GM12878 (cell line): ENCODE results near the gene MYLK4. TPM values are rescaled to one million over a fixed set of nuclear protein-coding genes. Genes with fewer than 3 reads are reported as not detected.

Source experiments
- ATAC-seq: fragments of 200-7000 bp; cut with Tn5 transposase; 3 replicates; pipeline ENCODE4 v1.9.1; 2020; ENCODE audit warnings: mild to moderate bottlenecking, moderate library complexity
- BruUV-seq: library from RNA; stranded (reverse); fragments of 400-500 nt; replicated peaks from 2 replicates; lab custom pipeline; 2021; lab: Mats Ljungman, UMichigan
- CTCF ChIA-PET: fragments of 300-600 bp; sonication (Branson Sonifier 250); formaldehyde crosslinking; extraction: SDS; loops from one replicate; lab custom pipeline; 2021; ENCODE audit warnings: inconsistent platforms; lab: Yijun Ruan, JAX
- POLR2A ChIA-PET: fragments of 350-600 bp; formaldehyde crosslinking; extraction: SDS; loops from one replicate; lab custom pipeline; 2021; ENCODE audit warnings: inconsistent platforms; lab: Charles Lee
- RAD21 ChIA-PET: fragments of 300-600 bp; sonication (Branson Sonifier 250); formaldehyde crosslinking; loops from one replicate; lab custom pipeline; 2023; ENCODE audit warnings: antibody characterized with exemption; ENCODE audit not compliant: unreplicated experiment; lab: Charles Lee
- SMC1A ChIA-PET: fragments of 300-600 bp; sonication (Branson Sonifier 250); formaldehyde crosslinking; loops from one replicate; lab custom pipeline; 2023; ENCODE audit not compliant: unreplicated experiment, uncharacterized antibody; lab: Charles Lee
- DNase-seq: peaks from one replicate; pipeline ENCODE4 v3.0.0-alpha.2; 2011; ENCODE audit warnings: low read depth, low spot score
- FAIRE-seq: peaks from 3 replicates; lab custom pipeline; 2011; peaks lifted over from hg19 to GRCh38; lab: Jason Lieb, UNC
- H2AFZ ChIP-seq: 2 replicates; pipeline ENCODE4 v1.6.0; 2011; ENCODE audit warnings: low read depth, low read length, control low read depth; ENCODE audit not compliant: control insufficient read depth
- H3K27ac ChIP-seq: 2 replicates; pipeline ENCODE4 v1.5.1; 2011; ENCODE audit warnings: control low read depth; ENCODE audit not compliant: control insufficient read depth, insufficient read depth
- H3K27me3 ChIP-seq, 2 experiments: replicated peaks in 1 of 2; 2 replicates each; pipeline versions ENCODE4 v1.6.0 to v1.6.1; 2011; ENCODE audit warnings: low read length in 1 of 2; ENCODE audit not compliant: control insufficient read depth in 2 of 2, insufficient read depth in 2 of 2
- H3K36me3 ChIP-seq, 2 experiments: 2 replicates each; pipeline ENCODE4 v1.5.1; 2011; ENCODE audit warnings: low read length in 1 of 2; ENCODE audit not compliant: control insufficient read depth in 2 of 2, insufficient read depth in 2 of 2
- H3K4me1 ChIP-seq: 2 replicates; pipeline ENCODE4 v1.6.1; 2011; ENCODE audit warnings: mild to moderate bottlenecking, low read length, moderate library complexity, mixed read lengths; ENCODE audit not compliant: control insufficient read depth, insufficient read depth
- H3K4me2 ChIP-seq: 2 replicates; pipeline ENCODE4 v1.6.0; 2011; ENCODE audit warnings: control low read depth; ENCODE audit not compliant: control insufficient read depth, insufficient read depth
- H3K4me3 ChIP-seq: fragments of 200-600 bp; sonication (generic); 2 replicates; pipeline ENCODE4 v1.5.1; 2016
- H3K79me2 ChIP-seq: 2 replicates; pipeline ENCODE4 v1.6.0; 2011; ENCODE audit warnings: low read length; ENCODE audit not compliant: control insufficient read depth, insufficient read depth
- H3K9ac ChIP-seq: 2 replicates; pipeline ENCODE4 v1.8.0; 2011; ENCODE audit warnings: low read length, control low read depth, mixed read lengths; ENCODE audit not compliant: control insufficient read depth, insufficient read depth
- H3K9me3 ChIP-seq: replicated peaks from 3 replicates; pipeline ENCODE4 v1.5.1; 2011; ENCODE audit warnings: mild to moderate bottlenecking, low read length; ENCODE audit not compliant: control insufficient read depth, insufficient read depth
- H4K20me1 ChIP-seq: 2 replicates; pipeline ENCODE4 v1.6.0; 2011; ENCODE audit not compliant: control insufficient read depth, insufficient read depth
- CBFB ChIP-seq: IDR thresholded peaks from 2 replicates; pipeline ENCODE4 v1.6.1; 2016; ENCODE audit warnings: antibody characterized with exemption, low read depth
- CBX3 ChIP-seq: fragments of 200-600 bp; sonication (generic); IDR thresholded peaks from 2 replicates; pipeline ENCODE4 v1.6.1; 2016; ENCODE audit warnings: low read depth, borderline replicate concordance
- CBX5 ChIP-seq: sonication (generic); IDR thresholded peaks from 2 replicates; pipeline ENCODE4 v1.6.1; 2016; ENCODE audit warnings: low read depth, moderate library complexity, mild to moderate bottlenecking, inconsistent platforms
- CEBPB ChIP-seq, 2 experiments: fragments of 150-350 bp in 1 of 2; IDR thresholded peaks; 2 replicates each; pipeline ENCODE4 v1.6.1; 2012 to 2014; ENCODE audit warnings: low read depth in 2 of 2, low read length in 2 of 2, borderline replicate concordance in 1 of 2, inconsistent platforms in 1 of 2
- HDAC2 ChIP-seq: fragments of 200-600 bp; sonication (generic); IDR thresholded peaks from 2 replicates; pipeline ENCODE4 v1.6.1; 2017
- IKZF1 ChIP-seq: fragments of 450-650 bp; conservative IDR thresholded peaks from 2 replicates; pipeline ENCODE4 v1.6.1; 2017; ENCODE audit warnings: antibody characterized with exemption, mild to moderate bottlenecking
- IKZF2 ChIP-seq, 2 experiments: fragments of 450-650 bp; IDR thresholded peaks; 2 replicates each; pipeline ENCODE4 v1.6.1; 2017; ENCODE audit warnings: mild to moderate bottlenecking in 2 of 2, moderate library complexity in 2 of 2
- JUND ChIP-seq: IDR thresholded peaks from 2 replicates; pipeline ENCODE4 v1.6.1; 2012; ENCODE audit warnings: low read depth, mild to moderate bottlenecking, low read length, improper control_type of control experiment, moderate library complexity
- NFYA ChIP-seq: IDR thresholded peaks from 2 replicates; pipeline ENCODE4 v1.6.1; 2011; ENCODE audit warnings: low read depth, mild to moderate bottlenecking, low read length, improper control_type of control experiment, borderline replicate concordance
- NR2C1 ChIP-seq: fragments of 450-650 bp; IDR thresholded peaks from 2 replicates; pipeline ENCODE4 v1.6.1; 2017; ENCODE audit warnings: antibody characterized with exemption, mild to moderate bottlenecking, moderate library complexity
- PAX5 ChIP-seq: IDR thresholded peaks from 2 replicates; pipeline ENCODE4 v1.6.1; 2011; ENCODE audit warnings: low read depth, low read length, borderline replicate concordance
- POLR2A ChIP-seq: IDR thresholded peaks from 2 replicates; pipeline ENCODE4 v1.6.1; 2011; ENCODE audit warnings: low read depth, mild to moderate bottlenecking, low read length
- SMAD1 ChIP-seq: fragments of 450-650 bp; IDR thresholded peaks from 2 replicates; pipeline ENCODE4 v1.6.1; 2018; ENCODE audit warnings: mild to moderate bottlenecking, low read depth; ENCODE audit not compliant: partially characterized antibody
- SUPT20H ChIP-seq: IDR thresholded peaks from 2 replicates; pipeline ENCODE4 v1.6.1; 2011; ENCODE audit warnings: low read depth, mild to moderate bottlenecking, low read length, moderate library complexity, borderline replicate concordance; ENCODE audit not compliant: control insufficient read depth
- WGBS: methylation state at CpG from one replicate; pipeline ENCODE4 v1.1.6; 2016; ENCODE audit warnings: low lambda C conversion rate; ENCODE audit not compliant: insufficient replicate concordance, insufficient coverage; ENCODE audit errors: missing lambda C conversion rate; 5-methylcytosine and 5-hydroxymethylcytosine counted together
- in situ Hi-C: fragments of 300-500 bp; cut with MboI; formaldehyde crosslinking; loops from 9 replicates; pipeline ENCODE4 v1.14.3; 2018; ENCODE audit warnings: mixed read lengths
- intact Hi-C: fragments of 100-400 bp; cut with micrococcal nuclease; formaldehyde crosslinking; loops from one replicate; pipeline ENCODE4 v1.14.2; 2022; ENCODE audit not compliant: unreplicated experiment
- polyA plus RNA-seq, 11 experiments: library from polyadenylated mRNA; depleted of rRNA in 4 of 11; unstranded in 6 of 11; stranded (reverse) in 5 of 11; fragments of >200 nt; fragmentation: Nextera tagmentation in 4 of 11; fragmentation: Illumina TruSeq in 1 of 11; extraction: Ambion mirVana in 4 of 11; extraction: Trizol in 1 of 11; gene quantifications; 1 replicate in 1 of 11; 2 replicates in 10 of 11; pipeline versions ENCODE4 v1.2.1 to v1.2.3, GENCODE V29; 2011 to 2016; ENCODE audit warnings: inconsistent platforms in 2 of 11, missing spikeins in 2 of 11, low read depth in 1 of 11
- total RNA-seq, 4 experiments: library from RNA; depleted of rRNA in 3 of 4; stranded (reverse); fragments of >200 nt in 3 of 4; fragmentation: Illumina TruSeq in 1 of 4; extraction: Trizol in 1 of 4; gene quantifications; 2 replicates each; pipeline versions ENCODE4 v1.2.1 to v1.2.3, GENCODE V29; 2013 to 2021
- TF ChIP-seq, protein P1 (sequence below): IDR thresholded peaks from 2 replicates; pipeline ENCODE4 v1.6.1; 2011; ENCODE audit warnings: borderline replicate concordance, low read depth, mild to moderate bottlenecking, moderate library complexity, mixed read lengths, low read length; ENCODE audit not compliant: insufficient read depth; ENCODE audit errors: extremely low read length
- TF ChIP-seq, protein P2 (sequence below): fragments of 450-650 bp; conservative IDR thresholded peaks from 2 replicates; pipeline ENCODE4 v1.6.1; 2017; ENCODE audit warnings: mild to moderate bottlenecking, moderate library complexity

The MYLK4 gene
- total and polyA plus RNA-seq, 10 of the 15 experiments (the other 5 are each of a cell fraction or from before 2014, with no cell fraction given) = under 0.01 to 0.09 (median 0.05) TPM; not detected in 1

DNA sequence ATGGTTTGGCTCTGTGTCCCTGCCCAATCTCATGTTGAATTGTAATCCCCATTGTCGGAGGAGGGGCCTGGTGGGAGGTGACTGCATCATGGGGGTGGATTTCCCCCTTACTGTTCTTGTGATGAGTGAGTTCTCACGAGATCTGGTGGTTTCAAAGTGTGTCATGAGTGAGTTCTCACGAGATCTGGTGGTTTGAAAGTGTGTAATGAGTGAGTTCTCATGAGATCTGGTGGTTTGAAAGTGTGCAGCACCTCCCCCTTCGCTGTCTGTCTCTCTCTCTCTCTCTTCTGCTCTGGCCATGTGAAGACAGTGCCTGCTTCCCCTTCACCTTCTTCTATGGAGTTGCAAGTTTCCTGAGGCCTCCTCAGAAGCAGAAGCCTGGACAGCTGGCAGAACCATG, 87.6 kb downstream of the MYLK4 start (continued):
- TF ChIP-seq SUPT20H = no peak
- TF ChIP-seq PAX5 = peak; percentile 19; the same call in 1 of the 2 replicates
- TF ChIP-seq, protein P1, sequence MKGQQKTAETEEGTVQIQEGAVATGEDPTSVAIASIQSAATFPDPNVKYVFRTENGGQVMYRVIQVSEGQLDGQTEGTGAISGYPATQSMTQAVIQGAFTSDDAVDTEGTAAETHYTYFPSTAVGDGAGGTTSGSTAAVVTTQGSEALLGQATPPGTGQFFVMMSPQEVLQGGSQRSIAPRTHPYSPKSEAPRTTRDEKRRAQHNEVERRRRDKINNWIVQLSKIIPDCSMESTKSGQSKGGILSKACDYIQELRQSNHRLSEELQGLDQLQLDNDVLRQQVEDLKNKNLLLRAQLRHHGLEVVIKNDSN = no peak
- 0 out of 2 replicates have a peak, but pooled peaks have one; percentile 39 for TF ChIP-seq CBFB

- SMC1A ChIA-PET = no interaction called here
- H3K79me2 ChIP-seq = no peaks in the 10 kb centered on the region
- in situ Hi-C loops = no loop called here
- POLR2A ChIA-PET = no interaction called here
- TF ChIP-seq HDAC2 (no peak), CEBPB (IDR thresholded peaks at IDR 0.05; ENCODE audit: borderline replicate concordance in 1 of 2, low read depth in 2 of 2, low read length in 2 of 2) (no peak), POLR2A (no peak), CBX5 (no peak), NFYA (no peak), CBX3 (no peak), IKZF2 (IDR thresholded peaks at IDR 0.05) (no peak), NR2C1 (no peak), SMAD1 (no peak), IKZF1 (no peak), JUND (no peak)
- TF ChIP-seq, protein P2, sequence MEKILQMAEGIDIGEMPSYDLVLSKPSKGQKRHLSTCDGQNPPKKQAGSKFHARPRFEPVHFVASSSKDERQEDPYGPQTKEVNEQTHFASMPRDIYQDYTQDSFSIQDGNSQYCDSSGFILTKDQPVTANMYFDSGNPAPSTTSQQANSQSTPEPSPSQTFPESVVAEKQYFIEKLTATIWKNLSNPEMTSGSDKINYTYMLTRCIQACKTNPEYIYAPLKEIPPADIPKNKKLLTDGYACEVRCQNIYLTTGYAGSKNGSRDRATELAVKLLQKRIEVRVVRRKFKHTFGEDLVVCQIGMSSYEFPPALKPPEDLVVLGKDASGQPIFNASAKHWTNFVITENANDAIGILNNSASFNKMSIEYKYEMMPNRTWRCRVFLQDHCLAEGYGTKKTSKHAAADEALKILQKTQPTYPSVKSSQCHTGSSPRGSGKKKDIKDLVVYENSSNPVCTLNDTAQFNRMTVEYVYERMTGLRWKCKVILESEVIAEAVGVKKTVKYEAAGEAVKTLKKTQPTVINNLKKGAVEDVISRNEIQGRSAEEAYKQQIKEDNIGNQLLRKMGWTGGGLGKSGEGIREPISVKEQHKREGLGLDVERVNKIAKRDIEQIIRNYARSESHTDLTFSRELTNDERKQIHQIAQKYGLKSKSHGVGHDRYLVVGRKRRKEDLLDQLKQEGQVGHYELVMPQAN = no peak
- TF ChIP-seq, protein P1 = no peak
- TF ChIP-seq, all 136 proteins: peak for 0
- H3K9me3 ChIP-seq = no peaks in the 10 kb centered on the region; the same call in 1 of the 3 replicates
- ATAC-seq (no peak), FAIRE-seq (no peak), DNase-seq (no peak)
- H3K27me3 ChIP-seq = no peaks in the 10 kb centered on the region
- H3K4me1 ChIP-seq = peaks cover 10% of the 10 kb centered on the region
- H4K20me1 ChIP-seq = no peaks in the 10 kb centered on the region
- BruUV-seq = no TSS peak
- no peak overlapping the region for H2AFZ ChIP-seq
- H3K27ac ChIP-seq = no peak overlapping the region
- 29% methylated on average over 3 of the region's 3 CpGs for WGBS
- ChIA-PET RAD21 (no interaction called here), CTCF (no interaction called here)
- no peak overlapping the region for H3K9ac ChIP-seq
- H3K36me3 ChIP-seq = no peaks in the 10 kb centered on the region
- H3K4me2 ChIP-seq = no peak overlapping the region
- no peak overlapping the region for H3K4me3 ChIP-seq
- intact Hi-C loops = no loop called here
Measured at GRCh38 chr6:2661651-2662050, 89.1 kb downstream of the MYLK4 start.
